ENCODE results near the gene ERICH6.

ERICH6 gene

DNA sequence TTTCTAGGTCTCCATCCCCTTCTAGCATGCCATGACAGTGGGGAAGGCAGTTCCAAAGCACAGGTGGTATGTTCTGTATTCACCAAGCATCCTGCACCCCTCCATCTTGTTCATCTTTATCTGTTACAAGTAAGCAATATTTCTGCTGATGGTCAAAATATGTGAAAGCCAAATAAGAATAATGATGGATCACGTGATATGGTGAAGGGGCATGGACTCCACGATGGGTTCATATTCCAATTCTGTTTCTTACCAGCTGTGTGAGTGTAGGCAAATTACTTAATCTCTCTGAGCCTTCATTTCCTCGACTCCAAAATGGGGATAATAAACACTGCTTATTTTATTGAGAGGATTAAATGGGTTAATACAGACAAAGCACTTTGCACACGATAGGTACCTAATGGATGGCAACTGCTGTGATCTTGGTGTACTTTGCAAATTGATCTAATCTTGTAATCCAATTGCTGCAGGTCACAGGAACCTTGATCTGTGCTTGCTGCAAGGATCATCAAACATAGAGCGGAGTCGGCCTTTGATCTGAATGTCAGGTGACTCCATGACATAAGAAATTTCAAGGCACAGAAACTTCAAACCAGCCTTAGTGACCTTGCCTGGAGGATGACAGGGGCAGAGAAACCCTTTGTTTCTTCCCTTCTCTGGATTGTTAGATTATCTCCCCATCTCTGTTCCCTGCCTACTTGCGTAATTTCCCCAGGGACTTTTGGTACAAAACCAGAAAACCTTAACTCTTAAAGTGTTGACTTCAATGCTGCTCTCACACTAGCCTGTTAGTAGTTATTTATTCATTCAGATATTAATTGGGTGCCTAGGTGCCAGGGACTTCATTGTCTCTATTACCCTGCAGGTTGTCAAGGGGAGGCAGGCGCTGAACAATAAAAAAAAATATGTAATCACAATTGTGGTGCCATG is 33.4 kb upstream of the ERICH6 start:
- DNase-seq: no peak

- DNase-seq: no peak
Observed at GRCh38 chr3:150736316-150736719, 32.6 kb upstream of the ERICH6 start.

GRCh38 chr3:150734795-150735119 is 31.0 kb upstream of the ERICH6 start:
- DNase-seq: no peak

GRCh38 chr3:150733936-150734794 is 30.4 kb upstream of the ERICH6 start:
- DNase-seq: no peak

DNA sequence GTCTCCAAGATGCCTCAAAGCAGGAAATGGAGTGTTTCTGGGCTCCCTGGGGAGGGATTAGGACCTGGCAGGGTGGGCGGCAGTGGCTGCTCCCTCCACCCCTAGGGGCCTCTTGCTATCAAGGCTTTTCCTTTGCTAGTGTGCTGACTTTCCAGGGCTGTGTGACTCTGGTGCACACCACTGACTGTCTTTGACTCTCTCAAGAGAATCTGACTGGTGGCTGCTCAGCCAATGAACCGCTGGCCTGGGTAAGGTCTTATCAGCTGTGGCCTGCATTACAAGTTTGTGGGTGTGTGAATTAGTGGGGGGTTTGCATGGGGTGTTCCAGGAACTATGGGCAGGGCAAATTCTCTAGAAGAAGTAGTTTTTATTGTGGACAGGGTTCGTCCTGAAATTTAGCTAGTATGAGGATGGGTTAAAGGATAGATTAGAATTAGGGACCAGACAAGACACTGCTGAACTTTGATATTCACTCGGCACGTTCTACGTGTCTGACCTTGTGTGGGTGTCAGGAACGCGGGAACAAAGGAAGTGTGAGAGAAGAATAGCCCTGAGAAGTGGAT is 29.7 kb upstream of the ERICH6 start:
- no peak for DNase-seq

DNA sequence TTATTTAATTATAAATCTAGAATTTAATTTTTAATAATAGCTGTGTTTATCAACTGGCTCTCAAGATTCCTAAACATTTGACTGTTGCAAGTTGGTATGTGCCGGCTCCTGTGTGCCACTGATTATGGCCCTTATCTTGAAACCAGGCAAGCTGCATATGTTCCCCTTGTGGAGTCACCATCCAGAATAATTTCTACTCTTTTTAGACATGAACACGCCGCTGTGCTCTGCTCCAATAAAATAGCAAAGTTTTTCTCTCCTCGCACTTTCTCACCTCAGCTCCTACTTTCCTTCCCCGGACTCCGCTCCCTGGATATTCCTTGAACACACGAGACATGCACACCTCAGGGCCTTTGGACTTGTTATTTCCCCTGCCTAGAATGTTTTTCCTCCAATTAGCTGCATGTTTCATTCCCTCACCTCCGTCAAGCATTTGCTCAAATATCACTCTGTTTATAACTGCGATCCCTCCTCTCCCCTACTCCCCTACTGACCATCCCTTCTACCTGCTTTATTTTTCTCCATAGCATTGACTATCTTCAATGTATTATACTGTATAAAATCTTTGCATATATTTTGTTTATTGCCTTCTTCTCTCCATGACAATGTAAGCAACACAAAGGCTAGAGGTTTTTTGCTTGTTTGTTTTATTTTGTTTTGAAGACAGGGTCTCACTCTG is 26.1 kb upstream of the ERICH6 start:
- DNase-seq: no peak

DNA sequence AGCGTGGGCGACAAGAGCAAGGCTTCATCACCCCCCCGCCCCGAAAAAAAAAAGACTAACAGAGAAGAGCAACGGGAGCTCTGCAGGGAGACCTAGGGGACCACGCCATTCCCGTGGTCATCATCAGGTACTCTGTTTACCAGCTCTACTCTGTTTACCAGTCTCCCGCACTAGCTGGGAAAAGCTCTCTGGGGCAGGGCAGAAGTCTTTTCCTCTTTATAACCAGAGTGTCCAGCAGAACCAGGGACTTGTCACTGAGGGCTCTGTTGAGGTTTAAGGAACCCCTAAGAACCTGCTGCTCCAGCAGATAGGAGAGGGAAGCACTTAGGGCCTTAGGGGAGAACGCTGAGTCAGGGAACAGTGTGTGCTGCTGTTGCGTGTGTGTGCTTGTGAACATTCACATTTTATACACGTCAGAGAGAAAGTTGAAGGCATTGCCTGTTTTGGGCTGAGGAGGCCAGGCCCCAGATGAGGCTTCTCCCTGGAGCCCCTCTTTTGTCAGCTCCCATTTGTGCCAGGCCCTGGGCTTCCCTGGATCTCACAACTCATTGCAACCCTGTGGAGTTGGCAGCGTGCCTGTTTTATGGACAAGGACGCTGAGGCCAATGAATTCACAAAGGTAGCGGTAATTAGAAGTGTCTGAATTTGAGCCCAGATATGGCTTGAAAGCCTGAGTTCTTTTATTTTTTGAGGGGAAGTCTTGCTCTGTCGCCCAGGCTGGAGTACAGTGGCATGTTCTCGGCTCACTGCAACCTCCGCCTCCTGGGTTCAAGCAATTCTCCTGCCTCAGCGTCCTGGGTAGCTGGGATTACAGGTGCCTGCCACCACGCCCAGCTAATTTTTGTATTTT is 24.2 kb upstream of the ERICH6 start:
- DNase-seq: no peak

- no peak for DNase-seq
Observed at GRCh38 chr3:150725548-150725947, 21.8 kb upstream of the ERICH6 start.

DNA sequence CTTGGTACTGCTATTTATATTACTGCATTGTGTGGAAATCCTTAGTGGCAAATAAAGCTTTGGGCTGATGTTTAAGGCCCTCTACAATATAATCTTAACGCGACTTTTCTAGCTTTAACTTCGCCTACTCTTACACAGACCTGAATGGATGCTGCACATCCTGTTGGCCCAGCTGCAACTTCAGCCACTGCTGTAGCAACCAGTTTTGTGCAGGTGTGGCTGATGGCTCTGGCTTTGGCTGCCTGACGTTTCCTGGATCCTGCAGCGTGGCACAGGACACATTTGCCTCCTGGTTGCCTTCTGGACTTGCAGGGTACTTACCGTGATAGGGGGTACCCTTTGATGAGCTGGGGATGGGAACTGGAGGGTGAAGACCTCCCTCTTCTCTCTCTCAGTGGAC is 20.2 kb upstream of the ERICH6 start:
- DNase-seq: no peak

GRCh38 chr3:150722267-150722666 is 18.5 kb upstream of the ERICH6 start:
- no peak for DNase-seq

DNA sequence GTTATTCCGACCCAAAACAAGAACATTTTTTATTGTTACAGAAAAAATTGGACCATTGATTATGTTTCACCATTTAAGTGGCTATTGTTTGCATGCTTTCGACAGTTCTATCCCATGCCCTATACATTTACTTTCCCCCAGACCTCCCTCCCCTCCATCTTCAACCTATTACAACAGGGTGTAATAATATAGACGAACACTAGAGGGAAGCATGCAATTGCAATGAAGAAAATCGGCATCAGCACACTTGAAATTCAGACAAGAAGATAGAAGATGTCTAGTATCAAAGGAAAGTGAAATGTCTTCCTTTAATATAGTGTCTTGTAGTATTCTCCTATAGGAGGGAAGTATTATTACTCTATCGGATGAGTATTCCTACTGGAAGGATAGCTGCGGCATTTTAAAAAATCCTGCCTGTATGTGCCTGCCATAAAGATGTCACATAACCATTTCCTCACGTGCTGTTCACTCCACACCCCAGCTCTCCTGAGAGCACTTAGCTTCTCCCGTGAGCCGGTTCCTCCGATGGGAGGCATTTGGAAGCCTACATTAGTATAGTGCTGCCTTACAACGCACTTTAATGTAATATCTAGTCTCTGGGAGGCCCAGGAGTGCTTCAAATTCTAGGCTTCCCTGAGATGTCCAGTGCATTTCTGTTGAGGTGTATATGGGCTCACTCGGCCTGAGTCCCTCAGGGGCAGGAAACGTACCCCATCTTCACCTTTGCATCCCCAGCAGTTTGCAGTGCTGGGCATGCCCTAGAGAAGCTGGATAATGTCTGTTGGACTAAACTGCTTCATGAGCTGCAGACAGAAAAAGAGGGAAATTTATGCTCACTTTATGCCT is 17.8 kb upstream of the ERICH6 start:
- no peak for DNase-seq

- no peak for DNase-seq
Observed at GRCh38 chr3:150720444-150720843, 16.7 kb upstream of the ERICH6 start.

- DNase-seq: no peak
Observed at GRCh38 chr3:150710097-150710496, 6.4 kb upstream of the ERICH6 start.

DNA sequence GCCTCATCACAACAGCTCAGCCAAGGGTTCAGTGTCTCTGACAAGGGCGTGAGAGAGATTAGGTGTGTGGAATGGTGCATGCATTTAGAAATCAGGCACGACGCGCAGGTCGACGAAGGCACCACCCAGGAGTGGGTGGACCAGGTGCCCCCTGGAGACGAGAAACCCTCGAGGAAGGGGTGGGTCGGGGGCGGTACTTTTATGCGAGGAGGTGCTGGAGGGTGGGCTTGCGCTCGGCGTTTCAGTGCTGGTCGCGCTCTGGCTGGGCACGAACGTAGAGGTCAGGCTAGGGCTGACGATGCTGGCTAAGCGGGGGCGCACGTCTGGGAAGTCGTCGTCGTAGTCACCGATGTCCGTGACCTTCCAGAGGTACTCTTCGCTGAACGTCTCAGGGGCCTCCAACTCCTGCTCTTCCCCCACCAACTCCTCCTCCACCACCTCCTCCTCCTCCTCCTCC is 393 bp downstream of the ERICH6 start:
- no peak for DNase-seq

GRCh38 chr3:150699068-150699639 is 4.6 kb downstream of the ERICH6 start:
- no peak for DNase-seq

- no peak for DNase-seq
Observed at GRCh38 chr3:150697646-150698045, 6.1 kb downstream of the ERICH6 start.

DNA sequence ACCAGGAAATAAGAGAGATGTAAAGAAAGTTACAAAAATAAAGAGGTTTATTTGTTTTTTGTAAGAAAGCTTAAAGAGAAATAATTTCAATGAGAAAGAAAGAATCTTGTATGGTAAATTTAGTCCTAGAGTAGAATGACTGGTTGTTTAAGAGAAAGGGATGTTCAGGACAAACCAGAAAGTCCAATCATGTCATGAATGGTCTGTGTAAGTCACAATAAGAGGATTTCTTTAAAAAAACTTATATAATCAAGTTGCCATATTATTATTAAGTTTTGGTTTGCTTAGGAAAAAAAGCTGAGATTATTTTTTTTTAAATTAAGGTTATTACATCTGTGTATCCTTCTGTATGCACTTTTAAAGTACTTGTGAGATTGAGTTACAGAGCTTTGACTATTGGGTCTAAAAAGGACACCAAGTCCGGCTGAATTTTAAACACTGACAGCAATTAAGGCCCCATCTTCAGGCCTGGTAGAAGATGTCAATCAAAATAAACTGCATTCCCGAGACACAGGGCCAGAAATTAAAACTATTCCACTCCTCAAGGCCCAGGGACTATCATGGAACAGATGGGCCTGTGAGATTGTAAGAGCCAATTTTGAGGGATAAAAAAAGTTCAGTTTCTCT is 12.2 kb downstream of the ERICH6 start:
- DNase-seq: no peak

DNA sequence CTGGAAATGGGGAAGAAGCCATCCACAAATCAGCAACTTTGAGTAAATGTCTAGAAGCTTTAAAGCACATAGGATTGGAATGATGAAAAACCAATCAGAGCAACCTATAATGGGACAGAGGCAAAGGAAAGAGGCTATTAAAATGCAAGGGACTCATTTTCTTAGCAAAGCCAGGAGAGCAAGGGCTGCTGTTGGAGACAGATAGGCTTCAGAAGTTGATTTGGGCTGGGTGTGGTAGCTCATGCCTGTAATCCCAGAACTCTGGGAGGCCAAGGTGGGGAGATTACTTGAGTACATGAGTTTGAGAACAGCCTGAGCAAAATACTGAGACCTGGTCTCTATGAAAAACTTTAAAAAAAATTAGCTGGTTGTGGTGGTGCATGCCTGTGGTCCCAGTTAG is 16.1 kb downstream of the ERICH6 start:
- no peak for DNase-seq

- DNase-seq: no peak
Observed at GRCh38 chr3:150682824-150683223, 20.9 kb downstream of the ERICH6 start.

- DNase-seq: no peak
Observed at GRCh38 chr3:150682279-150682678, 21.4 kb downstream of the ERICH6 start.
